Hepatocyte (in vitro differentiated cells): ENCODE data around the gene SEMA5B.

ENCODE experiments used
- CTCF ChIP-seq: fragments of 200-600 bp; sonication (generic); IDR thresholded peaks from 2 replicates; pipeline ENCODE4 v1.5.1; 2016; ENCODE audit warnings: antibody characterized with exemption, mild to moderate bottlenecking; ENCODE audit not compliant: poor library complexity
- EZH2 ChIP-seq: fragments of 200-600 bp; sonication (generic); IDR thresholded peaks from 2 replicates; pipeline ENCODE4 v1.6.1; 2016; ENCODE audit warnings: antibody characterized with exemption, mild to moderate bottlenecking, borderline replicate concordance
- EZH2phosphoT487 ChIP-seq: fragments of 200-600 bp; sonication (generic); IDR thresholded peaks from one replicate; pipeline ENCODE4 v1.6.1; 2018; ENCODE audit warnings: antibody characterized with exemption, mild to moderate bottlenecking, low read depth, moderate library complexity; ENCODE audit not compliant: unreplicated experiment, severe bottlenecking

- TF ChIP-seq EZH2, result no peak
- no peak for TF ChIP-seq EZH2phosphoT487
- TF ChIP-seq CTCF, result no peak
Observed at GRCh38 chr3:123011447-123011846, 16.1 kb downstream of the SEMA5B start.
